ENCODE measurements around the gene SYNGR2.

The SYNGR2 gene

GRCh38 chr17:78186692-78187595, 18.6 kb downstream of the SYNGR2 start, which contains the start of the genes AFMID and TK1 (continued):
- TF ChIP-seq, protein P1, sequence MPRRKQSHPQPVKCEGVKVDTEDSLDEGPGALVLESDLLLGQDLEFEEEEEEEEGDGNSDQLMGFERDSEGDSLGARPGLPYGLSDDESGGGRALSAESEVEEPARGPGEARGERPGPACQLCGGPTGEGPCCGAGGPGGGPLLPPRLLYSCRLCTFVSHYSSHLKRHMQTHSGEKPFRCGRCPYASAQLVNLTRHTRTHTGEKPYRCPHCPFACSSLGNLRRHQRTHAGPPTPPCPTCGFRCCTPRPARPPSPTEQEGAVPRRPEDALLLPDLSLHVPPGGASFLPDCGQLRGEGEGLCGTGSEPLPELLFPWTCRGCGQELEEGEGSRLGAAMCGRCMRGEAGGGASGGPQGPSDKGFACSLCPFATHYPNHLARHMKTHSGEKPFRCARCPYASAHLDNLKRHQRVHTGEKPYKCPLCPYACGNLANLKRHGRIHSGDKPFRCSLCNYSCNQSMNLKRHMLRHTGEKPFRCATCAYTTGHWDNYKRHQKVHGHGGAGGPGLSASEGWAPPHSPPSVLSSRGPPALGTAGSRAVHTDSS (tag by site-specific recombination; IDR thresholded peaks at IDR 0.05), result no peak
- TF ChIP-seq ZBTB20 (tag by site-specific recombination; IDR thresholded peaks at IDR 0.05), result peak; percentile 52; the same call in 1 of the 2 replicates
- TF ChIP-seq KLF7 (tag by site-specific recombination; IDR thresholded peaks at IDR 0.05; ENCODE audit: borderline replicate concordance), result peak; percentile 63
- TF ChIP-seq ZNF426 (tag by site-specific recombination; IDR thresholded peaks at IDR 0.05), result no peak
- TF ChIP-seq, protein P2, sequence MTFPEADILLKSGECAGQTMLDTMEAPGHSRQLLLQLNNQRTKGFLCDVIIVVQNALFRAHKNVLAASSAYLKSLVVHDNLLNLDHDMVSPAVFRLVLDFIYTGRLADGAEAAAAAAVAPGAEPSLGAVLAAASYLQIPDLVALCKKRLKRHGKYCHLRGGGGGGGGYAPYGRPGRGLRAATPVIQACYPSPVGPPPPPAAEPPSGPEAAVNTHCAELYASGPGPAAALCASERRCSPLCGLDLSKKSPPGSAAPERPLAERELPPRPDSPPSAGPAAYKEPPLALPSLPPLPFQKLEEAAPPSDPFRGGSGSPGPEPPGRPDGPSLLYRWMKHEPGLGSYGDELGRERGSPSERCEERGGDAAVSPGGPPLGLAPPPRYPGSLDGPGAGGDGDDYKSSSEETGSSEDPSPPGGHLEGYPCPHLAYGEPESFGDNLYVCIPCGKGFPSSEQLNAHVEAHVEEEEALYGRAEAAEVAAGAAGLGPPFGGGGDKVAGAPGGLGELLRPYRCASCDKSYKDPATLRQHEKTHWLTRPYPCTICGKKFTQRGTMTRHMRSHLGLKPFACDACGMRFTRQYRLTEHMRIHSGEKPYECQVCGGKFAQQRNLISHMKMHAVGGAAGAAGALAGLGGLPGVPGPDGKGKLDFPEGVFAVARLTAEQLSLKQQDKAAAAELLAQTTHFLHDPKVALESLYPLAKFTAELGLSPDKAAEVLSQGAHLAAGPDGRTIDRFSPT (tag by site-specific recombination; IDR thresholded peaks at IDR 0.05), result no peak
- TF ChIP-seq, protein P3, sequence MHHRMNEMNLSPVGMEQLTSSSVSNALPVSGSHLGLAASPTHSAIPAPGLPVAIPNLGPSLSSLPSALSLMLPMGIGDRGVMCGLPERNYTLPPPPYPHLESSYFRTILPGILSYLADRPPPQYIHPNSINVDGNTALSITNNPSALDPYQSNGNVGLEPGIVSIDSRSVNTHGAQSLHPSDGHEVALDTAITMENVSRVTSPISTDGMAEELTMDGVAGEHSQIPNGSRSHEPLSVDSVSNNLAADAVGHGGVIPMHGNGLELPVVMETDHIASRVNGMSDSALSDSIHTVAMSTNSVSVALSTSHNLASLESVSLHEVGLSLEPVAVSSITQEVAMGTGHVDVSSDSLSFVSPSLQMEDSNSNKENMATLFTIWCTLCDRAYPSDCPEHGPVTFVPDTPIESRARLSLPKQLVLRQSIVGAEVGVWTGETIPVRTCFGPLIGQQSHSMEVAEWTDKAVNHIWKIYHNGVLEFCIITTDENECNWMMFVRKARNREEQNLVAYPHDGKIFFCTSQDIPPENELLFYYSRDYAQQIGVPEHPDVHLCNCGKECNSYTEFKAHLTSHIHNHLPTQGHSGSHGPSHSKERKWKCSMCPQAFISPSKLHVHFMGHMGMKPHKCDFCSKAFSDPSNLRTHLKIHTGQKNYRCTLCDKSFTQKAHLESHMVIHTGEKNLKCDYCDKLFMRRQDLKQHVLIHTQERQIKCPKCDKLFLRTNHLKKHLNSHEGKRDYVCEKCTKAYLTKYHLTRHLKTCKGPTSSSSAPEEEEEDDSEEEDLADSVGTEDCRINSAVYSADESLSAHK (tag by site-specific recombination; IDR thresholded peaks at IDR 0.05), result no peak
- TF ChIP-seq ZNF629 (tag by site-specific recombination; IDR thresholded peaks at IDR 0.05), result peak; percentile 56
- 0 out of 2 replicates have a peak, but pooled peaks have one; percentile 72 for TF ChIP-seq ZBTB7A (tag by site-specific recombination; IDR thresholded peaks at IDR 0.05; ENCODE audit: low read depth)
- peak; percentile 95 for TF ChIP-seq ZNF335 (tag by site-specific recombination; conservative IDR thresholded peaks at IDR 0.05)
- TF ChIP-seq EGR2 (tag by site-specific recombination; IDR thresholded peaks at IDR 0.05; ENCODE audit: low read depth), result peak; percentile 88
- no peak for TF ChIP-seq ZNF571 (tag by site-specific recombination; IDR thresholded peaks at IDR 0.05)
- 0 out of 2 replicates have a peak, but pooled peaks have one; percentile 67 for TF ChIP-seq ZNF785 (tag by site-specific recombination; IDR thresholded peaks at IDR 0.05)
- TF ChIP-seq ZNF155 (tag by site-specific recombination; IDR thresholded peaks at IDR 0.05), result no peak
- TF ChIP-seq ZNF623 (tag by site-specific recombination; IDR thresholded peaks at IDR 0.05), result 0 out of 2 replicates have a peak, but pooled peaks have one; percentile 11
- no peak for TF ChIP-seq ZNF18 (tag by site-specific recombination; IDR thresholded peaks at IDR 0.05)
- TF ChIP-seq ZNF449 (tag by site-specific recombination; IDR thresholded peaks at IDR 0.05), result no peak
- TF ChIP-seq YY2 (tag by site-specific recombination; IDR thresholded peaks at IDR 0.05), result no peak
- TF ChIP-seq ZNF624 (tag by site-specific recombination; IDR thresholded peaks at IDR 0.05), result no peak
- TF ChIP-seq, protein P4, sequence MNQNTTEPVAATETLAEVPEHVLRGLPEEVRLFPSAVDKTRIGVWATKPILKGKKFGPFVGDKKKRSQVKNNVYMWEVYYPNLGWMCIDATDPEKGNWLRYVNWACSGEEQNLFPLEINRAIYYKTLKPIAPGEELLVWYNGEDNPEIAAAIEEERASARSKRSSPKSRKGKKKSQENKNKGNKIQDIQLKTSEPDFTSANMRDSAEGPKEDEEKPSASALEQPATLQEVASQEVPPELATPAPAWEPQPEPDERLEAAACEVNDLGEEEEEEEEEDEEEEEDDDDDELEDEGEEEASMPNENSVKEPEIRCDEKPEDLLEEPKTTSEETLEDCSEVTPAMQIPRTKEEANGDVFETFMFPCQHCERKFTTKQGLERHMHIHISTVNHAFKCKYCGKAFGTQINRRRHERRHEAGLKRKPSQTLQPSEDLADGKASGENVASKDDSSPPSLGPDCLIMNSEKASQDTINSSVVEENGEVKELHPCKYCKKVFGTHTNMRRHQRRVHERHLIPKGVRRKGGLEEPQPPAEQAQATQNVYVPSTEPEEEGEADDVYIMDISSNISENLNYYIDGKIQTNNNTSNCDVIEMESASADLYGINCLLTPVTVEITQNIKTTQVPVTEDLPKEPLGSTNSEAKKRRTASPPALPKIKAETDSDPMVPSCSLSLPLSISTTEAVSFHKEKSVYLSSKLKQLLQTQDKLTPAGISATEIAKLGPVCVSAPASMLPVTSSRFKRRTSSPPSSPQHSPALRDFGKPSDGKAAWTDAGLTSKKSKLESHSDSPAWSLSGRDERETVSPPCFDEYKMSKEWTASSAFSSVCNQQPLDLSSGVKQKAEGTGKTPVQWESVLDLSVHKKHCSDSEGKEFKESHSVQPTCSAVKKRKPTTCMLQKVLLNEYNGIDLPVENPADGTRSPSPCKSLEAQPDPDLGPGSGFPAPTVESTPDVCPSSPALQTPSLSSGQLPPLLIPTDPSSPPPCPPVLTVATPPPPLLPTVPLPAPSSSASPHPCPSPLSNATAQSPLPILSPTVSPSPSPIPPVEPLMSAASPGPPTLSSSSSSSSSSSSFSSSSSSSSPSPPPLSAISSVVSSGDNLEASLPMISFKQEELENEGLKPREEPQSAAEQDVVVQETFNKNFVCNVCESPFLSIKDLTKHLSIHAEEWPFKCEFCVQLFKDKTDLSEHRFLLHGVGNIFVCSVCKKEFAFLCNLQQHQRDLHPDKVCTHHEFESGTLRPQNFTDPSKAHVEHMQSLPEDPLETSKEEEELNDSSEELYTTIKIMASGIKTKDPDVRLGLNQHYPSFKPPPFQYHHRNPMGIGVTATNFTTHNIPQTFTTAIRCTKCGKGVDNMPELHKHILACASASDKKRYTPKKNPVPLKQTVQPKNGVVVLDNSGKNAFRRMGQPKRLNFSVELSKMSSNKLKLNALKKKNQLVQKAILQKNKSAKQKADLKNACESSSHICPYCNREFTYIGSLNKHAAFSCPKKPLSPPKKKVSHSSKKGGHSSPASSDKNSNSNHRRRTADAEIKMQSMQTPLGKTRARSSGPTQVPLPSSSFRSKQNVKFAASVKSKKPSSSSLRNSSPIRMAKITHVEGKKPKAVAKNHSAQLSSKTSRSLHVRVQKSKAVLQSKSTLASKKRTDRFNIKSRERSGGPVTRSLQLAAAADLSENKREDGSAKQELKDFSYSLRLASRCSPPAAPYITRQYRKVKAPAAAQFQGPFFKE (tag by site-specific recombination; IDR thresholded peaks at IDR 0.05; ENCODE audit: borderline replicate concordance), result no peak
- no peak; the same call in 1 of the 2 replicates for TF ChIP-seq ZNF692 (tag by site-specific recombination; IDR thresholded peaks at IDR 0.05)
- no peak for TF ChIP-seq ZNF548 (tag by site-specific recombination; IDR thresholded peaks at IDR 0.05)

Measured in HEK293 (cell line).